ENCODE measurements around the gene LIF.

The LIF gene

GRCh38 chr22:30268331-30268730 is 21.8 kb upstream of the LIF start:
- no peak overlapping the region for H3K4me3 ChIP-seq (ENCODE audit: low read depth, low read length)
- no peaks in the 10 kb centered on the region for H3K9me3 ChIP-seq (ENCODE audit: severe bottlenecking)
- no peaks in the 10 kb centered on the region for H3K36me3 ChIP-seq
- DNase-seq, result no peak
- no peak overlapping the region for H3K27ac ChIP-seq
- no peak for TF ChIP-seq CTCF (IDR thresholded peaks at IDR 0.05; ENCODE audit: low read depth, low read length)
- H3K27me3 ChIP-seq (ENCODE audit: insufficient read depth, low read depth, severe bottlenecking), result no peaks in the 10 kb centered on the region

- Histone ChIP-seq H3K27me3 (ENCODE audit: insufficient read depth, low read depth, severe bottlenecking) (no peaks in the 10 kb centered on the region), H3K9me3 (ENCODE audit: severe bottlenecking) (no peaks in the 10 kb centered on the region), H3K27ac (no peak overlapping the region), H3K4me3 (ENCODE audit: low read depth, low read length) (no peak overlapping the region), H3K36me3 (no peaks in the 10 kb centered on the region)
- TF ChIP-seq CTCF (IDR thresholded peaks at IDR 0.05; ENCODE audit: low read depth, low read length), result no peak
- DNase-seq, result no peak
These were observed 21.1 kb upstream of the LIF start for GRCh38 chr22:30267382-30268302.

- Histone ChIP-seq H3K36me3 (no peaks in the 10 kb centered on the region), H3K9me3 (ENCODE audit: severe bottlenecking) (no peaks in the 10 kb centered on the region), H3K4me3 (ENCODE audit: low read depth, low read length) (no peak within 1 kb of the TSS), H3K27me3 (ENCODE audit: insufficient read depth, low read depth, severe bottlenecking) (no peaks in the 10 kb centered on the region), H3K27ac (no peak within 1 kb of the TSS)
- DNase-seq, result no peak
- TF ChIP-seq CTCF (IDR thresholded peaks at IDR 0.05; ENCODE audit: low read depth, low read length), result no peak
These were observed 20.2 kb upstream of the LIF start, which contains the start of gene OSM for GRCh38 chr22:30266445-30267381. Gene OSM, minus strand, starts transcription at chr22:30266851. Its CDS starts 52 bp downstream, at chr22:30266799.

GRCh38 chr22:30265823-30266444 is 19.4 kb upstream of the LIF start:
- H3K9me3 ChIP-seq (ENCODE audit: severe bottlenecking), result no peaks in the 10 kb centered on the region
- H3K27ac ChIP-seq, result no peak overlapping the region
- DNase-seq, result no peak
- no peak for TF ChIP-seq CTCF (IDR thresholded peaks at IDR 0.05; ENCODE audit: low read depth, low read length)
- H3K4me3 ChIP-seq (ENCODE audit: low read depth, low read length), result no peak overlapping the region
- H3K36me3 ChIP-seq, result no peaks in the 10 kb centered on the region
- H3K27me3 ChIP-seq (ENCODE audit: insufficient read depth, low read depth, severe bottlenecking), result no peaks in the 10 kb centered on the region

- H3K9me3 ChIP-seq (ENCODE audit: severe bottlenecking), result no peaks in the 10 kb centered on the region
- DNase-seq, result no peak
- H3K36me3 ChIP-seq, result no peaks in the 10 kb centered on the region
- H3K4me3 ChIP-seq (ENCODE audit: low read depth, low read length), result no peak overlapping the region
- H3K27ac ChIP-seq, result no peak overlapping the region
- TF ChIP-seq CTCF (IDR thresholded peaks at IDR 0.05; ENCODE audit: low read depth, low read length), result no peak
- H3K27me3 ChIP-seq (ENCODE audit: insufficient read depth, low read depth, severe bottlenecking), result no peaks in the 10 kb centered on the region
These were observed 18.7 kb upstream of the LIF start for GRCh38 chr22:30265131-30265720.
